Renal cortex interstitium (tissue), 11 donors: ENCODE measurements around the gene C1QTNF4. TPM values are rescaled to one million over a fixed set of nuclear protein-coding genes. Genes with fewer than 3 reads are reported as not detected.

Experiments
- DNase-seq, 11 donors: peaks; one replicate each; pipeline ENCODE4 v3.0.0-alpha.2; 2013; ENCODE audit warnings: low read depth in 9 of 11, low spot score in 4 of 11; ENCODE audit errors: extremely low read depth in 1 of 11
- polyA plus RNA-seq, 3 donors: library from polyadenylated mRNA; unstranded; fragments of 120-200 nt; gene quantifications; one replicate each; pipeline ENCODE4 v1.2.1, GENCODE V29; 2013; ENCODE audit not compliant: insufficient read length in 3 of 3

Gene C1QTNF4
- polyA plus RNA-seq, 3 donors, result 6.1 to 14.2 (median 8.2) TPM

DNA sequence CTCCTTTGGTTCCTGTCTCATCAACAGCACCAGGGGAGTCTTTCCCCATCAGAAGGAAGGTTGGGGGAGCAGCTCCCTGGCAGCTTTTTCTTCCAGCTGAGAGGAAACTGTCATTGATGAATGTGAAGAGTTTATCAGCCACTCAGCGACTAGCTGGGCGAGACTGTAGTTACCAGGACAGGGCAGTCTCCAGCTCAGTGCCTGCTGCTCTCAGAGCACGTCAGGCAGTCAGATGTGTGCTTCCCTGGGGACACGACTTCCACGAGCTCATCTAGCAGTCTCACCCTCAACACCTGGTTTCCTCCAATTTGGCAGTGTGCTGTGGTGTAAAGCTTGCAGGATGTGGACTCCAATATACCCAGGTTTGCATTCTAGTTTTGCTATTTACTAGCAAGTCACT, 12.5 kb upstream of the C1QTNF4 start:
- no peak for DNase-seq

DNA sequence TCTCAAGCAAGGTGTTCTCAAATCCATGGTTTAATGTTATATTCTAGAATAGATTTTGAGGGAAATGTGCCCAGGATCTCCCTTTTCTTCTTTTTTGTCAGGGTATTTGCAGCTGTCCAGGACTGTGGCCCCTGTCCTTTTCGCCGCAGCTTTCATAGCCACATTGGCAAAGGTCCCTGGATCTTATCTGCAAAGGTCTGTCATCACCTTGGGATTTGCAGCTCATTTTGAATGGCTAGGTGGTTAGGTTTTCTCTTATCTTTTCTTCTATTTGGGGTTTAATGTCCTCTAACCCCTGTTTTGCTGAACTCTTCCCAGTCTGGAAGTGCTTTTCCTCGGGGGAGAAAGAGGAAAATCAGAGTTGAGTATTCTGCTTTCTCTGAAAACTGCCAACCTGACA, 11.7 kb upstream of the C1QTNF4 start:
- DNase-seq, result no peak

DNA sequence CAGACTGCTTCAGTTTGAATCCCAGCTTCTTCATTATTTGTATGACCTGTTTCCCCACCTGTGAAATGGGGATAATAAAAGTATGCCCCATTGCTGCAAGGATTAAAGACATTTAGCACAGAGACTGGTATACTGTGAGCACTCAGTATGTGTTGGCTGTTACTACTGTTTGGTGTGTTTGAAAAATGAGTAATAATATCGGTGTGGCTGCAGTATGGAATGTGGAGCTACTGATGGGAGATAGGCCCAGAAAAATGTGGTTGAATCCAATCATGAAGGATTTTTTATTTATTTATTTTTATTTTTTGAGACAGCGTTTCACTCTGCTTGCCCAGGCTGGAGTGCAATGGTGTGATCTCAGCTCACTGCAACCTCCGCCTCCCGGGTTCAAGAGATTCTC, 9.1 kb upstream of the C1QTNF4 start:
- DNase-seq, result no peak

DNA sequence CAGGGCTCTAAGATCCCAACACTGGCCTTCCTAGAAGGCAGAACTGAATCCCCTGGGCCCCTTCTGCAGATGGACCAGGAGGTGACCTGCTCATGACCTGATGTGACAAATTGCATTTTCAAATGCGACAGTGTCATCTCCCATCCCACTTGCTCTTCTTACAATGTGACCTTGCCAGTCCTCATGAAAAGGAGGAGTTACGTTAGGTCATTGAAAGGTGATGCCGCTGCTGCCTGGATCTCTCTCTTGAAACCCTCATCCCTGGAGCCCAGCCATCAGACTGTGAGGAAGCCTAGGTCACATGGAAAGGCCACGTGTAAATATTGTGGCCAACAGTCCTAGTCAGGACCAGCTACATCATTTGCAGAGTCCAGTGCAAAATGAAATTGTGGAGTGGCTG, 5.7 kb upstream of the C1QTNF4 start:
- DNase-seq, result no peak

DNA sequence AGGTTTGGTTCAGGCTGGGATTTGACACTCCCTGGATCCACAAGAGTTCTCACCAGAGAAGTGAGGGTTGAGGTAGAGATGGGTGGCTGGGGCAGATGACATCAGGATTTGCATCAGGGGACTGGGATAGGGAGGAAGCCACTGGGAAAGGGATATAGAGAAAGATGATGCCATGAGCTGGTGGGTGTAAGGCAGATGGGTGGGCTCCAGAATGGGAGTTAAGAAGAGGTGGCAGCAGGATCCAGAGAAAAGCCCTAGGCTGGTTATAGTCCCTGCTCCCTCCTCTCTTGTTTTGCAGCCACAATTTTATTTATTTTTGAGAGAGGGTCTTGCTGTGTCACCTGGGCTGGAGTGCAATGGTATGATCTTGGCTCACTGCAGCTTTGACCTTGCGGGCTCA, 1.8 kb upstream of the C1QTNF4 start:
- no peak for DNase-seq

DNA sequence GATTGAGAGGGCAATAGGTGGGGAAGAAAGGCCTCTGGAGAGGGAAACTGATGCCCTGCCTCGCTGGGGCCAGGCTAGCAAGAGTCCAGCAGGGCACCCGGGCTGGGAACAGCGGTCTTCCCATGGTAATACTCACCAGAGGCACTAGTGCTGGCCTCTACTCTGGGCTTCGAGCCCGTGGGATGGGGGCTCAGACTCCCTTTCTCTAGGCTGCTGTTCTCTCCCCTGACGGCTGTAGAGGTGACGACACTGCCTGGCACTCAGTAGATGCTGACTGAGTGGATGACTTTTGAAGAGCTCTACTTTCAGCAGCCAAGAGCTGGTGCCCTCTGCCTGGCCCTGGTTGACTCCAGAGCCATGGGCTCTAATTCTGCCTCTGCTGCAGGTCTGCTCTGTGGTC, 818 bp upstream of the C1QTNF4 start:
- no peak for DNase-seq

DNA sequence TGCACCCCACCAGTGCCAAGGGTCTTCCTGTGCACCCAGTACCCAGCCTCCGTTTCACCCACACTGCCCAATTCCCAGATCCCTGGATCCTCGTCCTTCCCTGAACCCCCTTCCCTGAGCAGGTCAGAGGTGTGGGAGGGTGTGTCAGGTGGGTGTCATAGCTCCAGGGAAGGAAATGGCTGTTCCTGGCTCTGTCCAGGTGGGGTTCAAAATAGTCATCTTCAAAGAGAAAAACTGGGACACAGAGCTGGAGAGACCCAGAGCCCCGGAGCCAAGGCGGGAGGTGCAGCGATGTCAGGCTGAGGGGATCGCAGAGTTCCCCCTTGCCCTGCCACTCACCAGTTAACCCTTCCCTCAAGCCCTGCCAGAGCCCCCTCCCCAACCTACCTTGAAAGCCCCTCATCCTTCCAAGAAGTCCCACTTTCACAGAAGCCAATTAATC, 698 bp downstream of the C1QTNF4 start:
- no peak for DNase-seq

DNA sequence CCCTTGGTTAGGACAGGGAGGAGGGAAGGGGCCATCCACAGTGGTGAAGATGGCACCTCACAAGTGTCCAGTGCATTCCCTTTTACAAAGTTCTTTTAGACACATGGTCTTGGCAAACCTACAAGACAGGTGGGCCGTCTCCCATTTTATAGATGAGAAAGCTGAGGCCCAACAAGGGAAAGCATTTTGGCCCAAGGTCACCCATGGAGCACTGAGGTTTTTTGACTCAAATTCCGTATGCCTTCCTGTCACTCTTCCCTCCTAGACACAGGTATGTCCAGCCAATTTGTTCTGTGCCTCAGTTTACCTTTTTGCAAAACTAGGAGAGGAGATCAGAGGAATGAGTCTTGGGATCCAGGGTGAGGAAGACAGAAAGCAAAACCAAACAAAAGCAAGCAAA, 1.2 kb downstream of the C1QTNF4 start:
- no peak for DNase-seq

DNA sequence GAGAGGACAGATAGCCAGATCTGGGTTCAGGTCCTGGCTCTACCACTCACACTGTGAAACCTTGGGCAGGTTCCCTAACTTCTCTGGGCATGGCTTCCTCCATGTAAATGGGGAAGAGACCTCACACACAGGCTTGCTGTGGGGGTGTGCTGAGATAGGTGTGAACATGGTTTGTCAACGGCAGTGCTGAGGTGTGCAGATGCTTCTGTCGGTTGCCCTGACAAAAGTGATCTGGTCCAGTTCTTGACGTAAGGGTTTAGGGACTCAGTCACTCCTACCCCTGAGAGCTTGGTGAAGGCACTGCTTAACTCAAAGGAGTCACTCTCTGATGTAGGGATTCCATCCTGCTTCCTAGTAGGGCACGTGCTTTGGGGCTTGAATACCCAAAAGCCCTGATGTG, 2.0 kb downstream of the C1QTNF4 start:
- no peak for DNase-seq

DNA sequence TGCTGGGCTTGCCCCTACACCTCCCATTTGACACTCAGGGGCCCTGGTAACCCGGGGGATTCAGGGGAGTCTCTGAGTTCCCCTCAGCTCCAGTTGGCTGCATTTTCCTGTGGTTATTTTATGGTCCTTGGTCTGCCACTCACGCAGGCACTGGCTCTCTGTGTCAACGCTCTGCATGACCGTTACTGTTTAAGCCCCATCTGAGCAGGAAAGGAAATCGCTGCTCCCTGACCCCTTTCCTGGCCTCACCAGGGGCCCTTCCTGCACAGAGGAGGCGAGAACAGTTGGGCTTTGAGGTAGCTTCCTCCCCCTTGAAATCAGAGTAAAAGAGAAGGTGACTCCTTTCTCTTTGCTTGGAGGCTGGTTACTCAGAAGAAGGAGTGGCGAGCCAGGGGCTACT, 2.4 kb downstream of the C1QTNF4 start:
- DNase-seq, result no peak

DNA sequence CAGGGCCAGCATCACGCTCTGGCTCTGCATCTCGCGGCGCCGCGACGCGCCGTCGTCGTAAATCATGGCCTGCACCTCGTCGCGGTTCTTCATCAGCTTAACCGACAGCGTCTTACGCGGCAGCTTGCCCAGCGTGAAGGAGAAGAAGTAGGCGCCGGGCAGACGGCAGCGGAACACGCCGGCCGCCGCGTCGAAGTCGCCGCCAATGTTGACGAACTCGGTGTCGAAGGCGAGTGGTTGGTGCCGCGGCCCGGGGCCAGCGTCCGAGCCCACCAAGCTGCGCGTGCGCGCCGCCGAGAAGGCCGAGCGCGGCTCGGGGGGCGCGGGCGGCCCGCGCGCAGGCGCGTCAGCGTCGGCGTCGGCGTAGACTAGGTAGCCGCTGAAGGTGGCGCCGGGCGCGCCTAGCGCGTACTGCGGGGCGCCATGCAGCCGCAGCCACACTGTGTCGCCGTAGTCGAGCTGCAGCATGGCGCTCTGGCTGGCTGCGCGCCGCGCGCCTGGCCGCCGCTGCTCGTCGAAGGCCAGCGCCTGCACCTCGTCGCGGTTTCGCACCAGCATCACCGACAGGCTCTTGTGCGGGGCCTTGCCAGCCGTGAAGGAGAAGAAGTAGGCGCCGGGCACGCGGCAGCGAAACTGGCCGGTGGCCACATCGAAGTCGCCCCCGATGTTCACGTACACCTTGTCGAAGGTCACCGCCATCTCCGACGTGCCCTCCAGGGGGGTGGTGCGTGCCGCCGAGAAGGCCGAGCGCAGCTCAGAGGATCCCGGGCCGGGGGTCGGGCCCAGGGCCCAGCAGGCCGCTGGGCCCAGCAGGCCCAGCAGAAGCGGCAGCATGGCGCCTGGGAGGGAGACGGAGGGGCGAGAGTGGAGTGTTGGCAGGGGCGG, 4.0 kb downstream of the C1QTNF4 start:
- peak in 4 of 11 donors; percentile 46 to 60 (median 48) for DNase-seq

DNA sequence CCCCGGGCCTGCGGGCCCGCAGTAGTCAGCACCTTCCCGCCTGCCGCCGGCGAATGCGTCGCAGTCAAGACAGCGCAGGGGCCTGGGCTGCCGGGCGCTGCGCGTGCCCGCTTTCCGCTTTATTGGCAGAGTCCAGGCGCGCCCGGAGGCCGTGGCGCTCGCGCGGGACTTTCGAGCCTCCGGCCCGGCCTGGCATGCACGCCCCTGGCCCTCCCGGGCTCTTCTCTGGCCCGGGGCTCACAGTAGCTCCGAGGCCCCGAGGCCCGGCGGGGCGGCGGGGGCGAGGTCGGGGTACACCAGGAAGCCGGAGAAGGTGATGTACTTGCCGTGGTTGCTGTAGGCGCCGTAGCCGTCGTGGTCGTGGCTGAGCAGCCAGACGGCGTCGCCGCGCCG, 4.6 kb downstream of the C1QTNF4 start:
- no peak for DNase-seq

DNA sequence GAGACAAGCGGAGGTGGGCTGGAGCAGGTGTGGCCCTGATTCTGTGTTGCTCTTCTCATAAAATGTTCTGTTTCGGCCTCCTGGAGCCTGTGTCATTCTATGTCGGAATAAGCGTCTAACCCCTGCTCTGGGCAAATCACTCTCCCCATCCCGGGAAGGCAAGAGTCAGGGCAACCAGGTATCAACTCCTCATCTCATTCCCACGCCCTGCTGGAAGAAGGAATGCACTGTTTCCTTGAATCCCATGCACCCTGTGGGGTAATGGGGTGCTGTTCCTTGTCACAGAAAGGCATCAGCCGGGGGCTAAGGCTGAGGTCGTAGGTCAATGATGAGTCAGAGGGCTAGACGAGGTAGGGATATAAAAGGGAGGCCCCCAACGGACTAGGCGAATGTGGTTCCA, 5.1 kb downstream of the C1QTNF4 start:
- no peak for DNase-seq

DNA sequence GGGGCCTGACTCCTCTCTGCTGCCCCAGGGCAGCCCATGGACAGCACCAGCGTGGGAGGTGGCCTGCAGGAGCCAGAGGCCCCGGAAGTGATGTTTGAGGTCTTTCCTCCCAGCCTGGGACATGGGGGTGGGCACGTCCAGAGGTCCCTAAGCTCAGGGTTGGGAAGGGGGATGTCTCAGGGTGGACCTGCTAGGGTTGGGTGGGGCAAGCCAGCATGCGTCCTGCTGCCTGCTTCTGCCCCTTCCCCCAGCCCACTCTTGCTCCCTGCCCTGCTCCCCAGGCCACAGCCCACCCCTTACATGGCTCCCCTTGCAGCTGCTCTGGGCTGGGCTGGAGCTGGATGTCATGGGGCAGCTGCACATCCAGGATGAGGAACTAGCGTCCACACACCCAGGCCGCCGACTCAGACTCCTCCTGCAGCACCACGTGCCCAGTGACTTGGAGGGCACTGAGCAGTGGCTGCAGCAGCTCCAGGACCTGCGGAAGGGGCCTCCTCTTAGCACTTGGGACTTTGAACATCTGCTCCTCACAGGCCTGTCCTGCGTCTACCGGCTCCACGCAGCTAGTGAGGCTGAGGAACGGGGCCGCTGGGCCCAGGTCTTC, 6.4 kb downstream of the C1QTNF4 start:
- DNase-seq, result no peak

DNA sequence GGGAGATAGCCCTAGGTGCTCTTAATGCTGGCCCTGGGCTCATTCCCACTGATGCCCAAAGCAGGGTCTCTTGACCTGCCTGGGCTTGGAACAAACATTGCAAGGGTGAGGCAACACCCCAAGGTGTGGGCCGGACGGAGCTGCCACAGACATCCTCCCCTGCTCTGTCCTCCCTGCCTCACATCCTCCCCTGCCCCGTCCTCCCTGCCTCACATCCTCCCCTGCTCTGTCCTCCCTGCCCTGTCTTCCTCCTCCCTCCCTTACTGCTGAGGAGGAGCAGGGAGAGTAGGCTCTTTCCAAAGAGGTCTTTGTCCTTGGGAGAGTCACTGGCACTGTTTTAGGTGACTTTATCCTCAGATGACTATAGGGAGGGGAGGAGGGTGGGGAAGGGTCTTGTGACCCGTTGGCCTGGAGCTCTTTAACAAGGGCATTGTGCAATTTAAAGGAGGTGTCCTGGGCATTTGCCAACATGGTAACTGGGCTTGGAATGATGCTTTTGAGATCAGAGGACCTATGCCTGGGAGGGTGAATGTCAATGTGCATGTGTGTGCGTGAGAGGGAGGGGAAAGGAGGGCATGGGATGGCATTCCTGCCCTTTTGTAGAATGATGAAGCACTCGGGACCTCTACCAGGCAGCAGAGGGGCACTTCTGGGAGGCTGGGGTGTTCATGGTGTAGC, 7.0 kb downstream of the C1QTNF4 start:
- DNase-seq, result no peak

DNA sequence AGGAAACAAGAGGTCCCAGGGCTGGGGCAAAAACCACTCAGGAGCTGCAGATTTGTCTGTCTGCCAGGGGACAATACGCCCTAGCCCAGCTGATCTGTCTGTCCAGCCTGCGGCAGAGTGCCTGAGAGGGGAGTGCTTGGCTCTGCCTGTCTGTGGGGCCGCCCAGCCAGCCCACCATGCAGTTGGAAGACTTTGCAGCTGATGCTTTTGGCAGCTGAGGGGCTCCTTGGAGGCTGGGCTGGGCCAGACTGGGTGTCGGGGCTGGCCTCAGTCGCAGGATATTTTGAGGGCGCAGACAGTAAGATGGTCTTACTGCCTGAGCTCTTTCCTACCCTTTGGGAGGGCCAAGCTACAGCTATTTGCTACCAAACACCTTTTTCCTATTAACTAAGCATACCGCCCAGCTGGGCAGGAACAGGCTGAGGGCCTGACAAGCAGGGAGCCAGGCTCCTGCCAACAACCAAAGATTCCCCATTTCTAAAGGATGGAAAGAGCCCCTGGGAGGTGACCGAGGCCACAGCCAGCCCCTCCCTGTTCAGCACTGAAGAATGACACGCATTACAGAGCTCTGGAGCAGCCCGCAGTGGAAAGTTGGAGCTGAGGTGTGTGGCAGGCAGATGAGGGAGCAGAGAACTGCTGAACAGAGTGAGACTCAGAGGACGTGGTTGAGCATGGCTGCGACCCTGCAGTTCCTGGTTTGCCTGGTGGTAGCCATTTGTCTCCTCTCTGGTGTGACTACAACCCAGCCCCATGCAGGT, 7.9 kb downstream of the C1QTNF4 start, which contains the start of gene FAM180B:
FAM180B (plus strand) TSS at position 581 of the 758 bp plus-strand sequence; CDS start at position 672, 91 bp downstream.
- DNase-seq, result no peak

DNA sequence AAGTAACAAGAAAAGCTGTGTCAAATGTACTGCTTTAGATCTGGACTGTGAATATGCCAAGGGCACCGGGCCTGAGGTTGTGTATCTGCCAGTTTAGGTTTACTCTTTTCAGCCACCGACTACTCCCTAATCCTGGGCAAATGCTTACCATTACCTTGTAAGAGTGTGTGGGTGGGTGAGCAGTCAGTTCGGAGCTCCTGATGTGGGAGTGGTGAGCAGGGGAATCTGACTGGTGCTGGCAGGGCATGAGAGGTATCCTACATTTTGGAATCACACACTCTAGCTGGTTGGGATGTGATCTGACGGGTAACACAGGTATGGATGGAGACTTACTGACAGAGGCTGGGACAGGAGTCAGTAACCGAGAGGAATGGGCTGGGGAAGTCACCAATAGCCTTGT, 10.4 kb downstream of the C1QTNF4 start:
- DNase-seq, result no peak

DNA sequence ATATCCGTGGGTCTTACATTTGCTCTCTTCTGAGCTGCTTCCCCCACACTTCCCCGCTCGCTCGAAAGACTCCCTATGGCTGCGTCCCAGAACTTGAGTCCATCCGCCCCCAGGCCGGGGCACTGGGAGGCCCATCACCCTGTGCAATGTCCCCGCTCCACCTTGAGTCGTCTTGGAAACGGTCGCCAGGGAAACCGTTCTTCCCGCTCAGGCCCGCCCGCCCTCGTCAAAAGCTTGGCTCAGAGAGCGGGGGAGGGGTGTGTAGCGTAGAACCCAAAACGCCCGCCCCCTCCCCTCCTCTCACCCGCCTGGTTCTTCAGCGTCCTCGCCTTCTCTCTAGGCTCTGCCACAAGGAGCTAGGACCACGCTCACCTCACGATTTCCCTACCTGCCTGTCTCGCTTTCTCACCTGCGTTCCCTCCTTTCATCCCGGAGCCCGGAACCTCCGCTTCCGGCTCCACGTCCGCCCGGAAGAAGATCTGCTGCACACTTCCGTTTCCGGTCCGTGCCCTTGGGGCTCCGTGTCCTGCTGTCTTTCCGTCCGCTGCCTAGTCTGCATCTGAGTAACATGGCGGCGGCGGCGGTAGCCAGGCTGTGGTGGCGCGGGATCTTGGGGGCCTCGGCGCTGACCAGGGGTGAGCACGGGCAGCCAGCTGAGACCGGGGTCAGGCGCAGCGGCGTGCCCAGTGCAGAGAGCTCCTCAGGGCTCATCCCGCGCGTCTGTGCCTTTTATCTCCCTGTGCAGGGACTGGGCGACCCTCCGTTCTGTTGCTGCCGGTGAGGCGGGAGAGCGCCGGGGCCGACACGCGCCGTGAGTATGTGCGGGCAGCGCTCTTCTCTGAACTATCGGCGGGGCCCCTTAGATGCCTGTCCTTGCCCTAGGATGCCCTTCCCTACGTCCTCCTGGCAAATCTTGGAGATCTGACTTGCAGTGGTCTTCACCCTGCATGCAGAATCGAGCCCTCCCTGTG, 15.4 kb downstream of the C1QTNF4 start, which contains the start of the genes KBTBD4 and NDUFS3:
KBTBD4 (minus strand) TSS at position 447 of the 971 bp plus-strand sequence; CDS start at position 428, 19 bp downstream.
NDUFS3 (plus strand) TSS at position 551 of the 971 bp plus-strand sequence; CDS start at position 569, 18 bp downstream.
- DNase-seq, result peak; percentile 81 to 96 (median 90)
